ENCODE data around the gene CCBE1.
"Not testable (repeated sequence)": the region's sequence is repeated elsewhere in the genome, so short reads cannot be mapped to it uniquely, and the experiment has no call there.

The CCBE1 gene

GRCh38 chr18:59660786-59661743, 36.2 kb downstream of the CCBE1 start:
- no peak for TF ChIP-seq TAF1 (IDR thresholded peaks at IDR 0.05; ENCODE audit: borderline replicate concordance, low read depth, low read length)
- no peak for TF ChIP-seq POLR2A (IDR thresholded peaks at IDR 0.05; ENCODE audit: low read depth, low read length)
- TF ChIP-seq POLR2AphosphoS5 (IDR thresholded peaks at IDR 0.05; ENCODE audit: low read depth, low read length): no peak
- FAIRE-seq (no peak), DNase-seq (ENCODE audit: insufficient read length) (no peak)

- FAIRE-seq: no peak
- DNase-seq (ENCODE audit: insufficient read length): no peak
- TF ChIP-seq TAF1 (IDR thresholded peaks at IDR 0.05; ENCODE audit: borderline replicate concordance, low read depth, low read length): no peak
- TF ChIP-seq POLR2A (IDR thresholded peaks at IDR 0.05; ENCODE audit: low read depth, low read length): no peak
- TF ChIP-seq POLR2AphosphoS5 (IDR thresholded peaks at IDR 0.05; ENCODE audit: low read depth, low read length): no peak
Measured at GRCh38 chr18:59660366-59660765, 36.9 kb downstream of the CCBE1 start.

- TF ChIP-seq POLR2A (IDR thresholded peaks at IDR 0.05; ENCODE audit: low read depth, low read length): no peak
- TF ChIP-seq POLR2AphosphoS5 (IDR thresholded peaks at IDR 0.05; ENCODE audit: low read depth, low read length): no peak
- TF ChIP-seq TAF1 (IDR thresholded peaks at IDR 0.05; ENCODE audit: borderline replicate concordance, low read depth, low read length): no peak
- no peak for FAIRE-seq
- no peak for DNase-seq (ENCODE audit: insufficient read length)
Measured at GRCh38 chr18:59659508-59660170, 37.6 kb downstream of the CCBE1 start.

GRCh38 chr18:59658941-59659340, 38.3 kb downstream of the CCBE1 start:
- no peak for TF ChIP-seq TAF1 (IDR thresholded peaks at IDR 0.05; ENCODE audit: borderline replicate concordance, low read depth, low read length)
- TF ChIP-seq POLR2A (IDR thresholded peaks at IDR 0.05; ENCODE audit: low read depth, low read length): no peak
- TF ChIP-seq POLR2AphosphoS5 (IDR thresholded peaks at IDR 0.05; ENCODE audit: low read depth, low read length): no peak
- no peak for DNase-seq (ENCODE audit: insufficient read length)
- FAIRE-seq: no peak

GRCh38 chr18:59657012-59657411, 40.2 kb downstream of the CCBE1 start:
- no peak for FAIRE-seq

GRCh38 chr18:59656373-59656887, 40.8 kb downstream of the CCBE1 start:
- FAIRE-seq (no peak), DNase-seq (ENCODE audit: insufficient read length) (no peak)
- no peak for TF ChIP-seq TAF1 (IDR thresholded peaks at IDR 0.05; ENCODE audit: borderline replicate concordance, low read depth, low read length)
- TF ChIP-seq POLR2AphosphoS5 (IDR thresholded peaks at IDR 0.05; ENCODE audit: low read depth, low read length): no peak
- TF ChIP-seq POLR2A (IDR thresholded peaks at IDR 0.05; ENCODE audit: low read depth, low read length): no peak

More at GRCh38 chr18:59657012-59657411, 40.2 kb downstream of the CCBE1 start:
- no peak for DNase-seq (ENCODE audit: insufficient read length)
- no peak for TF ChIP-seq POLR2AphosphoS5 (IDR thresholded peaks at IDR 0.05; ENCODE audit: low read depth, low read length)

GRCh38 chr18:59655676-59656075, 41.5 kb downstream of the CCBE1 start:
- FAIRE-seq (no peak), DNase-seq (ENCODE audit: insufficient read length) (no peak)
- no peak for TF ChIP-seq TAF1 (IDR thresholded peaks at IDR 0.05; ENCODE audit: borderline replicate concordance, low read depth, low read length)
- no peak for TF ChIP-seq POLR2AphosphoS5 (IDR thresholded peaks at IDR 0.05; ENCODE audit: low read depth, low read length)
- no peak for TF ChIP-seq POLR2A (IDR thresholded peaks at IDR 0.05; ENCODE audit: low read depth, low read length)

- FAIRE-seq (no peak), DNase-seq (ENCODE audit: insufficient read length) (no peak)
- no peak for TF ChIP-seq POLR2A (IDR thresholded peaks at IDR 0.05; ENCODE audit: low read depth, low read length)
Measured at GRCh38 chr18:59651071-59651470, 46.2 kb downstream of the CCBE1 start.

GRCh38 chr18:59650266-59650820, 46.9 kb downstream of the CCBE1 start:
- DNase-seq (ENCODE audit: insufficient read length): no peak
- no peak for TF ChIP-seq POLR2AphosphoS5 (IDR thresholded peaks at IDR 0.05; ENCODE audit: low read depth, low read length)
- TF ChIP-seq POLR2A (IDR thresholded peaks at IDR 0.05; ENCODE audit: low read depth, low read length): no peak
- no peak for TF ChIP-seq TAF1 (IDR thresholded peaks at IDR 0.05; ENCODE audit: borderline replicate concordance, low read depth, low read length)
- no peak for FAIRE-seq

- FAIRE-seq (no peak), DNase-seq (ENCODE audit: insufficient read length) (no peak)
- TF ChIP-seq POLR2A (IDR thresholded peaks at IDR 0.05; ENCODE audit: low read depth, low read length): no peak
- TF ChIP-seq TAF1 (IDR thresholded peaks at IDR 0.05; ENCODE audit: borderline replicate concordance, low read depth, low read length): no peak
- TF ChIP-seq POLR2AphosphoS5 (IDR thresholded peaks at IDR 0.05; ENCODE audit: low read depth, low read length): no peak
Measured at GRCh38 chr18:59649591-59649990, 47.6 kb downstream of the CCBE1 start.

GRCh38 chr18:59648469-59648868, 48.8 kb downstream of the CCBE1 start:
- FAIRE-seq; DNase-seq (ENCODE audit: insufficient read length): not testable (repeated sequence)

- DNase-seq (ENCODE audit: insufficient read length): no peak
- TF ChIP-seq TAF1 (IDR thresholded peaks at IDR 0.05; ENCODE audit: borderline replicate concordance, low read depth, low read length): no peak
- TF ChIP-seq POLR2AphosphoS5 (IDR thresholded peaks at IDR 0.05; ENCODE audit: low read depth, low read length): no peak
- no peak for TF ChIP-seq POLR2A (IDR thresholded peaks at IDR 0.05; ENCODE audit: low read depth, low read length)
- FAIRE-seq: no peak
Measured at GRCh38 chr18:59646963-59647307, 50.3 kb downstream of the CCBE1 start.

Measured in GM12892 (cell line).